Caco-2 (cell line): Measurements from ENCODE around the gene NR5A2. TPM values are rescaled to one million over a fixed set of nuclear protein-coding genes. Genes with fewer than 3 reads are reported as not detected.
A peak's percentile ranks its signal among the peaks of the same experiment; 100 is the strongest.

Experiments used
- BruUV-seq: library from RNA; stranded (reverse); fragments of 400-500 nt; replicated peaks from 2 replicates; lab custom pipeline; 2021; lab: Mats Ljungman, UMichigan
- CTCF ChIA-PET: fragments of 300-600 bp; sonication (Branson Sonifier 250); formaldehyde crosslinking; loops from one replicate; lab custom pipeline; 2022; ENCODE audit warnings: antibody characterized with exemption; lab: Charles Lee
- POLR2A ChIA-PET: fragments of 300-600 bp; sonication (Branson Sonifier 250); formaldehyde crosslinking; loops from one replicate; lab custom pipeline; 2022; ENCODE audit warnings: antibody characterized with exemption; lab: Charles Lee
- DNase-seq, 2 experiments: peaks; one replicate each; pipeline versions ENCODE4 v3.0.0 to v3.0.0-alpha.2; 2020 to 2022
- H3K27me3 ChIP-seq: replicated peaks from 2 replicates; pipeline ENCODE4 v1.6.0; 2011; ENCODE audit warnings: low read length; ENCODE audit not compliant: control insufficient read depth, insufficient read depth
- H3K36me3 ChIP-seq: 2 replicates; pipeline ENCODE4 v1.5.1; 2011; ENCODE audit warnings: low read length; ENCODE audit not compliant: control insufficient read depth, insufficient read depth
- H3K4me1 ChIP-seq: fragments of 250-450 bp; sonication (Bioruptor Pico); 2 replicates; pipeline ENCODE4 v1.5.1; 2020; ENCODE audit warnings: mild to moderate bottlenecking
- H3K4me3 ChIP-seq: 2 replicates; pipeline ENCODE4 v1.5.1; 2011; ENCODE audit warnings: low read depth, mild to moderate bottlenecking, control low read depth, low read length
- H3K9me3 ChIP-seq: fragments of 250-450 bp; sonication (Bioruptor Pico); 2 replicates; pipeline ENCODE4 v1.5.1; 2020; ENCODE audit warnings: mild to moderate bottlenecking, moderate library complexity
- H3K27ac Mint-ChIP-seq: one replicate; pipeline ENCODE4 v1.8.0; 2022; ENCODE audit warnings: mixed read lengths; ENCODE audit not compliant: unreplicated experiment
- H3K27me3 Mint-ChIP-seq: one replicate; pipeline ENCODE4 v1.8.0; 2022; ENCODE audit warnings: mixed read lengths; ENCODE audit not compliant: insufficient read depth, unreplicated experiment
- H3K36me3 Mint-ChIP-seq: one replicate; pipeline ENCODE4 v1.8.0; 2022; ENCODE audit warnings: mild to moderate bottlenecking, mixed read lengths; ENCODE audit not compliant: insufficient read depth, unreplicated experiment
- H3K4me1 Mint-ChIP-seq: one replicate; pipeline ENCODE4 v1.8.0; 2022; ENCODE audit warnings: low read depth, mixed read lengths; ENCODE audit not compliant: unreplicated experiment
- H3K4me3 Mint-ChIP-seq: one replicate; pipeline ENCODE4 v1.8.0; 2022; ENCODE audit warnings: mild to moderate bottlenecking, moderate library complexity, mixed read lengths; ENCODE audit not compliant: unreplicated experiment
- H3K9me3 Mint-ChIP-seq: one replicate; pipeline ENCODE4 v1.8.0; 2022; ENCODE audit warnings: mixed read lengths; ENCODE audit not compliant: unreplicated experiment
- CTCF ChIP-seq, 2 experiments: fragments of 200-600 bp in 1 of 2; IDR thresholded peaks; 1 replicate in 1 of 2; 2 replicates in 1 of 2; pipeline versions ENCODE4 v1.5.1 to v1.8.0; 2011 to 2022; ENCODE audit warnings: antibody characterized with exemption in 1 of 2, control low read depth in 1 of 2, inconsistent platforms in 1 of 2, low read depth in 1 of 2, low read length in 1 of 2, mild to moderate bottlenecking in 1 of 2, moderate library complexity in 1 of 2; ENCODE audit not compliant: insufficient read depth in 1 of 2, severe bottlenecking in 1 of 2, unreplicated experiment in 1 of 2
- intact Hi-C: fragments of 100-400 bp; cut with micrococcal nuclease; formaldehyde crosslinking; loops from one replicate; pipeline ENCODE4 v1.10.0; 2022; ENCODE audit not compliant: unreplicated experiment
- total RNA-seq: library from RNA; stranded (reverse); gene quantifications from 2 replicates; pipeline ENCODE4 v1.2.3, GENCODE V29; 2022

NR5A2 gene
- total RNA-seq, 1 experiment from 2014 or later: 6.5 TPM

DNA sequence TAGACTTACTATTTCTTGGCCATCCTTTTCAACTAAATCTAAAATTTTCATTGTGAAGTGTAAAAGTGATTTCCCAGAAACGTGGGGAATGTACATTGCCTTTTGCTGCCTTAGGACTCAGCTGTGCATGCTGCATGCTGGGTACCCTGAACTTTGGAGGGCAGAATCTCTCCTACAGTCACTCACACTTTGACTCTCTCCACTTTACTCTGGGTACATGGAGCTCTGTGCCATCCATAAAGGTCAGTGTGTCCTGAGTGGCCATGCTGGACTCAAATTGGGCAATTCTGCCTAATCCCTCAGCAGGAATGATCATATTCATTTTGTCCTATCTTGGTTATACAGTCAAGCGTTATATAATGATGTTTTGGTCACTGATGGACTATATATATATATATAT is 105.6 kb downstream of the NR5A2 start:
- intact Hi-C loops: loop anchor here (10.0 kb wide), 1 partner anchor 448 kb away; no protein-coding TSS in a partner anchor
- H3K4me1 Mint-ChIP-seq: peaks cover 45% of the 10 kb centered on the region

GRCh38 chr1:200134116-200134515 is 106.6 kb downstream of the NR5A2 start:
- intact Hi-C loops: loop anchor here (10.0 kb wide), 1 partner anchor 449 kb away; no protein-coding TSS in a partner anchor
- Histone ChIP-seq H3K36me3 (no peaks in the 10 kb centered on the region), H3K9me3 (no peaks in the 10 kb centered on the region), H3K4me3 (no peak overlapping the region), H3K27me3 (no peaks in the 10 kb centered on the region), H3K4me1 (peaks cover 36% of the 10 kb centered on the region)
- Mint-ChIP-seq H3K27me3 (no peaks in the 10 kb centered on the region), H3K4me1 (peaks cover 41% of the 10 kb centered on the region), H3K9me3 (no peaks in the 10 kb centered on the region), H3K4me3 (no peak overlapping the region), H3K27ac (no peak overlapping the region), H3K36me3 (no peaks in the 10 kb centered on the region)
- TF ChIP-seq CTCF (IDR thresholded peaks at IDR 0.05; ENCODE audit: insufficient read depth in 1 of 2, low read depth in 1 of 2, low read length in 1 of 2, severe bottlenecking in 1 of 2, unreplicated experiment in 1 of 2): no peak
- ChIA-PET CTCF (no interaction called here), POLR2A (no interaction called here)
- no peak for DNase-seq
- BruUV-seq: no TSS peak

More for the DNA sequence above, 105.6 kb downstream of the NR5A2 start:
- H3K27me3 Mint-ChIP-seq: no peaks in the 10 kb centered on the region
- H3K9me3 ChIP-seq: no peaks in the 10 kb centered on the region
- BruUV-seq: no TSS peak
- no peak overlapping the region for H3K4me3 Mint-ChIP-seq
- H3K4me1 ChIP-seq: peaks cover 43% of the 10 kb centered on the region
- no peaks in the 10 kb centered on the region for H3K36me3 Mint-ChIP-seq
- H3K27me3 ChIP-seq: no peaks in the 10 kb centered on the region
- no peaks in the 10 kb centered on the region for H3K36me3 ChIP-seq
- POLR2A ChIA-PET: no interaction called here
- peak overlapping the region; percentile 55 for H3K27ac Mint-ChIP-seq
- CTCF ChIA-PET: no interaction called here
- no peak overlapping the region for H3K4me3 ChIP-seq
- no peaks in the 10 kb centered on the region for H3K9me3 Mint-ChIP-seq
- DNase-seq: no peak
- TF ChIP-seq CTCF (IDR thresholded peaks at IDR 0.05; ENCODE audit: insufficient read depth in 1 of 2, low read depth in 1 of 2, low read length in 1 of 2, severe bottlenecking in 1 of 2, unreplicated experiment in 1 of 2): no peak

DNA sequence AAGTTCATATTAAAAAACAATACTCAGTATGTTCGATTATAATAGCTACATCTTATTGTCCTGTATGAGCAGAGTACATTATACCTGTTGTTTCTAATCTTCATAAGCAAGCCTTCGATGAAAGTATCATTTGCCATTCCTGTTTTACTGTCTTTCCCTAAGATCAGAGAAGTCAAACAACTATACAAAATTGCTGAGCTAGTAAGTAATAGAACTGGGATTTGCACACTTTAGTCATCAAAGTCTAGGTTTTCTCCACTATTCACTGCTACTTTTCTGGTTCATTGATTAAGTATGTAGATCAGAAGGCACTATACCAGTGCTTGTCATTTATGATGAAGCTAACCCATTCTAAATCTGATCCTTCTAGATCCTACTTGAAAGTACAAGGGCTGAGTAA is 108.9 kb downstream of the NR5A2 start:
- CTCF ChIA-PET: no interaction called here
- intact Hi-C loops: loop anchor here (10.0 kb wide), 1 partner anchor 452 kb away; no protein-coding TSS in a partner anchor
- no peak for TF ChIP-seq CTCF (IDR thresholded peaks at IDR 0.05; ENCODE audit: insufficient read depth in 1 of 2, low read depth in 1 of 2, low read length in 1 of 2, severe bottlenecking in 1 of 2, unreplicated experiment in 1 of 2)
- no peak for DNase-seq
- Mint-ChIP-seq H3K9me3 (no peaks in the 10 kb centered on the region), H3K27me3 (no peaks in the 10 kb centered on the region), H3K4me3 (no peak overlapping the region), H3K27ac (no peak overlapping the region), H3K36me3 (no peaks in the 10 kb centered on the region), H3K4me1 (peaks cover 23% of the 10 kb centered on the region)
- BruUV-seq: no TSS peak
- H3K4me3 ChIP-seq: no peak overlapping the region
- POLR2A ChIA-PET: no interaction called here
- H3K9me3 ChIP-seq: no peaks in the 10 kb centered on the region
- peaks cover 16% of the 10 kb centered on the region for H3K4me1 ChIP-seq
- no peaks in the 10 kb centered on the region for H3K27me3 ChIP-seq
- H3K36me3 ChIP-seq: no peaks in the 10 kb centered on the region
